NCI-H1694 treated with DMSO at 0.1 percent for 48 hours (cell line): ENCODE results near the gene RNASEH2A.

ENCODE experiments used
- DNase-seq: peaks from one replicate; lab custom pipeline; 2025; lab: John Stamatoyannopoulos, UW

Gene RNASEH2A

GRCh38 chr19:12783291-12783848, 23.0 kb upstream of the RNASEH2A start:
- DNase-seq, result no peak

DNA sequence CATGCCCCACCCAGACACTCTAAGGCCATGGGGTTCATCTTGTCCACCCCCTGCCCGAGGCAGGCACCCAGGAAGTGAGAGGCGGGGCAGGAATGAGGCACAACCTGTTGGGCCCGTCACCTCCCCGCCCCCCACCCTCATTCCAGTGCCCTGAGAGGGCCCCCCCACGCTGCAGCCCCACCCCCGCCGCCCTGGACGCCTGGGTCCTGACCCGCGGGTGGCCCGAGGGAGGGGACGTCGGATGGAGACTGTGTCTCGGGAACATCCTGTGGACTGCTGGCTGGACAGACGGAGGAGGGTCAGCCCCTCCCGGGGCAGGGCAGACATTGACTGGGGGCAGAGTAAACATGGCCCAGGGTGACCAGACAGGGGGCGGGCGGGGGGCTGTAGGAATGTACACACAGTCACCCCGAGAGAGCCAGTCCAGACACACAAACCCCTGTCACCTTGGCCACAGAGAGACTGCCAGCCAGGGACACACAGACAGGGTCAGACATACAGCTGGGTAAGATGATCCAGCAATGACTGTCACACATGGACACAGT, 22.5 kb upstream of the RNASEH2A start:
- no peak for DNase-seq

DNA sequence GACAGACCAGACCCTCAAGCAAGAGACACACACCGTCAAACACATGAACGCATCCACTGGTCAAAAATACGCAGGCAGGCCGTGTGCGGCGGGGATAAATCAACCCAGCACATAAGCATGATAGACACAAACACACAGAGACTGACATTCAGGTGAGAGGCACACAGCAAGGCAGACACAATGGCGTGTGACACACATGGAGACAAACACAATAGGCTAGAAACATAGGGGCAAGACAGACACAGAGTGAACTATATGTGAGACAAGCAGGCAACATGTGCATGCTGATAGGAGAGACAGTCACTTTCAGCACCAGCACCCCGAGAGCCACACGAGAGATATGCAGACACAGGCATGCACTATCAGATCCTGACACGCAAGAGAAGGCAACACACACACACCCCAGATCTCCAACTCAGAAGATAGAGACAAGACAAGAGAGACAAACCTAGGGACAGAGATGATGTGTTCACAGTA, 22.0 kb upstream of the RNASEH2A start:
- no peak for DNase-seq

DNA sequence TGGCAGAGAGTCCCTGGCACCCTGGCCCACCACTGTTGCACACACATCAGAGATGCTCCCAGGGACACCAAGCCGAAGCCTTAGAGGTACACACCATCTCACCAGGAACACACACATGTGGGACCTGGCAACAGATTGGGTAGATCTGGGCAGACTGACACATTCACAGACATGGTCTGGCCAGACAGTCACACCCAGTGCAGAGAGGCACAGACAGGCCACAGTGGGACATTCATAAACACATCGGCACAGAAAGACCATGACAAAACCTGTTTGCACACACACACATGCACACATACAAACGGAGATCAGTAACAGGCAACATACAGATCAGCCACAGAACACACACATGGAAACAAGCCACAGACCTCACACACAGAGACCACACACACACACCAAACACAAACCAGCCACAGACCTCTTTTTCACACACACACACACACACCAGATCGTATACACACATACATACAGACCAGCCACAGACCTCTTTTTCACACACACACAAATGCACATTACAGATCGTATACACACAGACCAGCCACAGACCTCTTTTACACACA, 21.4 kb upstream of the RNASEH2A start:
- DNase-seq, result no peak

DNA sequence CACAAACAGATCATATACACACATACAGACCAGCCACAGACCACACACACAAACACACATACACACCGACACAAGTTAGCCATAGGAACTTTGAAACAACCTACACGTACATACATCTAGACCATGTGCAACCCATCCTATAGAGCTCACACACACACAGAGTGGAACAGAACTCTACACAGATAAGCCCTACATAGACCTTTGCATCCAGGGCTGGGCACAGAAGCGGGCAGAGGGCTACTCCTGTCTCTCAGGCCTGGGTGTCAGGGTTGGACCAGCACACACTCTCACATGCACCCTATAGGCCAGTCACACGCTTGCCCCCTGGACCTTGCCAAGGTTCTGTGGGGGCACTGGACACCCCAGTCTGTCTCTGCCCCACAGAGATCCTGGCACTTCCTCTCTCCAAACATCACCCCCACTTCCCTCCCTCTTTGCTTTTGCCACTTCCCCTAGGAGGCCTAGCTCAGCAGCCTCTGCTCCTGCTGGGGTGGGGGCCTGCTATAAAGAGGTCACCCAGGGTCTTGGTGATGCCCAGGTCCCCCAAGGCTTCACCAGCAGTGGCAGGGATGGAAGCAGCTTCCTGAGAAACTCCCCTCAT, 20.9 kb upstream of the RNASEH2A start:
- DNase-seq, result no peak

GRCh38 chr19:12786141-12786870, 20.1 kb upstream of the RNASEH2A start:
- DNase-seq, result no peak

GRCh38 chr19:12786952-12787351, 19.4 kb upstream of the RNASEH2A start:
- DNase-seq, result no peak

GRCh38 chr19:12787458-12787857, 18.9 kb upstream of the RNASEH2A start:
- DNase-seq, result no peak

- DNase-seq, result no peak
Measured at GRCh38 chr19:12788042-12788681, 18.2 kb upstream of the RNASEH2A start.

DNA sequence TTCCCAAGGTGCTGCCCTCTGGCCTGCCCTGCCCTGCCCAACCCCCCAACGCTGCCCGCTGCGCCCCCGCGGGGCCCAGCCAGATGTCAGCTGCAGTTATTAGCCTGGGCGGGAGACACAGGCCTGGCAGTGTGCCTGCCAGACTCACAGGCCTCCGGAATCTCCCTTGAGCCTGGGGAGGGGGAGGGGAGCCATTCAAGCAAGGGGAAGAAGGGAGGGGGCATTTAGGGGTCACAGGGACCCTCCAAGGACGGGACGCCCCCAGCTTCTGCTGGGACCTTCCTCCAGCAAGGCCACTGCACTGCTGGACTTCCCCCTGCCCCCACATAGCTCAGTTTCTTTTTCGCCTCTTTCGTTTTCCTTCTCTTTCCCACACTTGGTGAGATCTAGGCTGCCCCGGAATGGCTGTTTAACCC, 17.7 kb upstream of the RNASEH2A start:
- DNase-seq, result peak; percentile 21

DNA sequence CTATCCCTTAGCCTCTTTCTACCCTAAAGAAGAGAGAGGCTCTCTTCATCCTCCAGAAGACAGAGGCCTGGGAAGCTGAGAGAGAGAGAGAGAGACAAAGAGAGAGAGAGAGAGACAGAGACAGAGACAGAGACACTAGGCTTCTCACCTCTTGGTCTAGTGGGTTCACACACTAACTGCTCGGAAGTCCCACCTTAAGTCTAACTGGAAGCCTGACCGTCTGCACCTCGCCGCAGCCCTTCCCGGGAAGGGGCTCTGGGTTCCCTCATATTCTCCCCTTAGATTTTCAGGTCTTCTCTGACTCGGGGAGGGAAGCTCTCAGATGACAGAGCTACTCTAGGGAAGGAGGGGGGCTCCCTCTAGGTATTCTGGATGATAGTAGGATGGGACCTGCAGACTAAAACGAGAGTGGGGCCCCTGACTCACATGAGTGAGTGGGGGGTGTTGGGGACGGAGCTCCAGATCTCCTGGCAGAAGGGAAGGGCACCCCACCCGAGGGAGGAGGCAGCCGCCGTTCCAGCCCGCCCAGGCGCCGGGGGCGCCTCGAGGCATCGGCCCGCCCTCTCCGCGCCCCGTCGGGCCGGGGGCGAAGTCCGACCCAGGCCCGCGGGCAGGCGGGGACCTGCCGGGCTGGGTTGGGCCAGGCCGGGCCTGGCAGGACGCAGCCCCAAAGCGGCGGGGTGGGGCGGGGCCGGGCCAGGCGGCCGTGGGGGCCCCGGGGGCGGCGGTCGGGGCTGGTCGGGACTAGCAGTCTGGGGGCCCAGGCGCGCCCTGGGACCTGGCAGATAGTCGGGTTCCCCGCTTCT, 17.1 kb upstream of the RNASEH2A start:
- DNase-seq, result peak; percentile 23

DNA sequence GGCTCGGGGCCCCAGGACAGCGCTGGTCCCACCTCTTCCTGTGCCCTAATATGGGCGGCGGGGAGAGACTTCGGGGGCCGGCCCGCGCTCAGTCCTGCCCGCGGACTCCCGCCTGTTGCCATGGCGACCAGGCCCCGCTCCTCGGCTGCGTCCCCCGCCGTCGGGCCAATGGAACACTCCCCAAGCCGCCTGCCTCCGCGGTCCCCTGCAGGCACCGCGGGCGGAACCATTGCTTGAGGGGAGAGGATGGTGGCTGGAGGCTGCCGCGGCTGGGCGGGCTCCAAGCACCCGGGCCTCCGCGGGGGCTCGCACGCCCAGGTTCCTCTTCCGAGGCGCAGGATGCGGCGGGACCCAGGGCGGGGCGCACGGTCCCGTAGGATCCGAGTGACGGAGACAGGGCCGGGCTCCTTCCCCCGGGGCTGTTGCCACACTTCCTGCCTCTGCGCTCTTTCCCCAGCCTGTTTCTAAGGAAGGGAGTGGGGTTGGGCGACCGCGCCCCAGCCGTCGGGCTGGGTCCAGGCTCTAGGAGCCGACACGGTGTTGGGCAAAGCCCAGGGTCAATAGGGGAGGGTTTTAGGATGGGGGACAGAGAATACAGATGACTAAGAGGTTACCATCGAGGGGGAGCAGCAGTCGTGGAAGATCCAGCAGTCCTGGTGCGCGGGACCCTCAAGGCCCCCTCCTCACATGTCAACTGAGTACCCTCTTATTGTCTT, 16.3 kb upstream of the RNASEH2A start:
- DNase-seq, result peak; percentile 57

DNA sequence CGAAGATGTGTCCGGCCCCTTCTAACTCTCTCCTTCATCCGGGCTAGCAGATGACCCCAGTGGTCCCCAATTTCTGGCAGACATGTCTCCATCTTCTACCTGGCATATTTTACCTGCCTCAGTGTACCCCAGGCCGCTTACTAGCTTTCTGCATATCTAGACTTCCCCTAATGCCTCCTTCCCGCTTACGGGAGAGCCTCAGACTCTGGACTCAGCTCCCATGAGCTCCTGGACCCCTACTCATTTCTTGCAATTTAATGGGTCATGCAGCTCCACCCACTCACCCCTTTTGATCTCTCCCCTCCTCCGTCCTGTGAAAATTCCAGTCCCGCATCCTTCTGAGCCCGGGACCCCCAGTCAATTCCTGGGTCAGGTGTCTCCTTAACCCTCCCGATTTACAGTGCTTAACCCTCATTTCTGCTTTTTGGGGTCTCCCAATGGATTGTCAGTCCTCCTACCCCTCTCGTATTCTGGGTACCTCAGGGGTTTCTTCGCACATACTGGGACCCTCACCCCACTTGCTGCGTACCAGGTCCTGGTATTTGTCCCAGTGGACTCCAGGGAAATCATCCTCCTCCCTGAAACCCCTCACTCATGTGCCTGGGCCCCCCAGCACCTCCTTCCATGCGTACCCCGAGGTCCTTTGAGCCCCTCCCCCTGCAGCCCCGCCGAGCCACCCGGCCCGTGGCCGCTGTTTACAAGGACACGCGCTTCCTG, 15.6 kb upstream of the RNASEH2A start:
- DNase-seq, result no peak

GRCh38 chr19:12791345-12792050, 14.9 kb upstream of the RNASEH2A start, which contains the start of gene JUNB:
JUNB (plus strand) TSS chr19:12791486; CDS start chr19:12791772, 286 bp downstream.
- peak; percentile 78 for DNase-seq

DNA sequence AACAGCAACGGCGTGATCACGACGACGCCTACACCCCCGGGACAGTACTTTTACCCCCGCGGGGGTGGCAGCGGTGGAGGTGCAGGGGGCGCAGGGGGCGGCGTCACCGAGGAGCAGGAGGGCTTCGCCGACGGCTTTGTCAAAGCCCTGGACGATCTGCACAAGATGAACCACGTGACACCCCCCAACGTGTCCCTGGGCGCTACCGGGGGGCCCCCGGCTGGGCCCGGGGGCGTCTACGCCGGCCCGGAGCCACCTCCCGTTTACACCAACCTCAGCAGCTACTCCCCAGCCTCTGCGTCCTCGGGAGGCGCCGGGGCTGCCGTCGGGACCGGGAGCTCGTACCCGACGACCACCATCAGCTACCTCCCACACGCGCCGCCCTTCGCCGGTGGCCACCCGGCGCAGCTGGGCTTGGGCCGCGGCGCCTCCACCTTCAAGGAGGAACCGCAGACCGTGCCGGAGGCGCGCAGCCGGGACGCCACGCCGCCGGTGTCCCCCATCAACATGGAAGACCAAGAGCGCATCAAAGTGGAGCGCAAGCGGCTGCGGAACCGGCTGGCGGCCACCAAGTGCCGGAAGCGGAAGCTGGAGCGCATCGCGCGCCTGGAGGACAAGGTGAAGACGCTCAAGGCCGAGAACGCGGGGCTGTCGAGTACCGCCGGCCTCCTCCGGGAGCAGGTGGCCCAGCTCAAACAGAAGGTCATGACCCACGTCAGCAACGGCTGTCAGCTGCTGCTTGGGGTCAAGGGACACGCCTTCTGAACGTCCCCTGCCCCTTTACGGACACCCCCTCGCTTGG, 14.1 kb upstream of the RNASEH2A start:
- DNase-seq, result peak; percentile 20

DNA sequence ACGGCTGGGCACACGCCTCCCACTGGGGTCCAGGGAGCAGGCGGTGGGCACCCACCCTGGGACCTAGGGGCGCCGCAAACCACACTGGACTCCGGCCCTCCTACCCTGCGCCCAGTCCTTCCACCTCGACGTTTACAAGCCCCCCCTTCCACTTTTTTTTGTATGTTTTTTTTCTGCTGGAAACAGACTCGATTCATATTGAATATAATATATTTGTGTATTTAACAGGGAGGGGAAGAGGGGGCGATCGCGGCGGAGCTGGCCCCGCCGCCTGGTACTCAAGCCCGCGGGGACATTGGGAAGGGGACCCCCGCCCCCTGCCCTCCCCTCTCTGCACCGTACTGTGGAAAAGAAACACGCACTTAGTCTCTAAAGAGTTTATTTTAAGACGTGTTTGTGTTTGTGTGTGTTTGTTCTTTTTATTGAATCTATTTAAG, 13.5 kb upstream of the RNASEH2A start:
- DNase-seq, result no peak

DNA sequence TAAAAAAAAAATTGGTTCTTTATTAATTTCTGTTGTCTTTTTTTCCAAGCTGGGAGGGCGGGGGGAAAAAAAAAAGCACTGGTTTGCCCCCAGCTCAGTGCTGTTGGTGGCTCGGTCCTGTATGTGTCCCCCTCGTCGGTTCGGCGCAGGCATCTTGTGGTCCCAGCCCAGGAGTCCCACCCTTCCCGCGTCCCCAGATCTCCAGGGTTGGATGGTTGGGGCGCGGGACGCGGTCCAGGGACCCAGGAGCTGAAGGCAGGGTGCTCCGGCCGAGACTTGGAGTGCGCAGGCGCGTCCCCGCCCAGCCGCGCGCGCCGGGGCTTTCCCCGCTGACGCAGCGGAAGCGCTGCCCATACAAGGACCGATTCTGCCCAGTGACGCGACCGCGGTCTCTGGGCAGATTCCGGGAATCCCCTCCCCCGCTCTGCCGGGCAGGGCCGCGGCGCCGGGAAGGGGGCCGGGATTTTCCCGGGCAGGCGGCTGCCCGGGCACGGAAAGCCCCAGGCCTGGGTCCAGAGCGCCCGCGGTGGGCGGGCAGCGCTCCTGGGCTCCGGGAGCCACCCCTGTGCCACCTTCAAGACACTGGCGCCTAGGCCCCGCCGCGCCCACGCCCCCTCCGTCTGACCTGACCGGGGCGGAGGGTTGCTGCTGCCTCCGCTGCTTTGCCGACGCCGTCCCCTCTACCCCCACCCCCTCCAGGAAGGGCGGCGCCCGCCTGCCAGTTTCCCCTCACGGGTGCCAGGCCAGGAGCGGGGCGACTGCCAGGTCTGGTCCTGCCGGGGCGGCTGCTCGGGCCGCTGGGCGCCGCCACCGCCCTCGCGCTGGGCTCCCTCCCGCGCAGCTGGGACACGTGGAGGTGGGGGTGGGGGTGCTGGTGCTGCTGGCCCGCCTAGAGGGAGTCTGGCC, 12.8 kb upstream of the RNASEH2A start:
- DNase-seq, result peak; percentile 82
